ENCODE results near the gene PARP4.
"Not testable (repeated sequence)": the region's sequence is repeated elsewhere in the genome, so short reads cannot be mapped to it uniquely, and the experiment has no call there.

The PARP4 gene

GRCh38 chr13:24489721-24490120 is 22.9 kb downstream of the PARP4 start (continued):
- TF ChIP-seq ZNF518A (tag by site-specific recombination; conservative IDR thresholded peaks at IDR 0.05; ENCODE audit: low read depth) (no peak), ZNF596 (tag by site-specific recombination; IDR thresholded peaks at IDR 0.05) (no peak), ZNF664 (tag by site-specific recombination; IDR thresholded peaks at IDR 0.05) (no peak), ZNF10 (tag by site-specific recombination; IDR thresholded peaks at IDR 0.05) (no peak), ZNF16 (tag by site-specific recombination; IDR thresholded peaks at IDR 0.05; ENCODE audit: low read depth) (no peak), ZNF26 (tag by site-specific recombination; IDR thresholded peaks at IDR 0.05) (no peak)

- H3K9me3 ChIP-seq (ENCODE audit: control insufficient read depth, insufficient read depth, low read depth, low read length); H3K27ac ChIP-seq (ENCODE audit: extremely low read depth, low read depth, low read length); POLR2A ChIA-PET; H3K4me1 ChIP-seq (ENCODE audit: control insufficient read depth, insufficient read depth, low read length); H3K4me3 ChIP-seq (ENCODE audit: low read depth, low read length); CTCF ChIA-PET: not testable (repeated sequence)
- peaks cover 0 to 66% of the 10 kb centered on the region in 2 experiments; a peak in 2 of 3 replicates for H3K36me3 ChIP-seq (ENCODE audit: control insufficient read depth in 2 of 2, insufficient read depth in 1 of 2, low read length in 2 of 2)
These were observed 24.5 kb downstream of the PARP4 start for GRCh38 chr13:24488092-24488491.

GRCh38 chr13:24486017-24486657 is 26.4 kb downstream of the PARP4 start:
- peaks cover 0 to 64% of the 10 kb centered on the region in 2 experiments; a peak in 2 of 3 replicates for H3K36me3 ChIP-seq (ENCODE audit: control insufficient read depth in 2 of 2, insufficient read depth in 1 of 2, low read length in 2 of 2)
- CTCF ChIA-PET; H3K4me3 ChIP-seq (ENCODE audit: low read depth, low read length); POLR2A ChIA-PET; H3K9me3 ChIP-seq (ENCODE audit: control insufficient read depth, insufficient read depth, low read depth, low read length); H3K4me1 ChIP-seq (ENCODE audit: control insufficient read depth, insufficient read depth, low read length); H3K27ac ChIP-seq (ENCODE audit: extremely low read depth, low read depth, low read length): not testable (repeated sequence)

GRCh38 chr13:24473686-24474085 is 38.9 kb downstream of the PARP4 start:
- H3K36me3 ChIP-seq (ENCODE audit: control insufficient read depth in 2 of 2, insufficient read depth in 1 of 2, low read length in 2 of 2) = peaks cover 0 to 72% of the 10 kb centered on the region in 2 experiments; a peak in 2 of 3 replicates
- no peak overlapping the region for H3K4me3 ChIP-seq (ENCODE audit: low read depth, low read length)
- ChIA-PET POLR2A (no interaction called here), CTCF (no interaction called here)
- H3K9me3 ChIP-seq (ENCODE audit: control insufficient read depth, insufficient read depth, low read depth, low read length) = no peaks in the 10 kb centered on the region
- TF ChIP-seq ZNF600 (tag by site-specific recombination; IDR thresholded peaks at IDR 0.05) = no peak
- no peak for TF ChIP-seq ZFP3 (tag by site-specific recombination; IDR thresholded peaks at IDR 0.05; ENCODE audit: low read depth)
- no peak for TF ChIP-seq EGR2 (tag by site-specific recombination; IDR thresholded peaks at IDR 0.05; ENCODE audit: low read depth)
- H3K4me1 ChIP-seq (ENCODE audit: control insufficient read depth, insufficient read depth, low read length) = no peaks in the 10 kb centered on the region
- no peak overlapping the region for H3K27ac ChIP-seq (ENCODE audit: extremely low read depth, low read depth, low read length)

GRCh38 chr13:24472129-24472528 is 40.4 kb downstream of the PARP4 start:
- peaks cover 0 to 67% of the 10 kb centered on the region in 2 experiments; a peak in 2 of 3 replicates for H3K36me3 ChIP-seq (ENCODE audit: control insufficient read depth in 2 of 2, insufficient read depth in 1 of 2, low read length in 2 of 2)
- H3K4me3 ChIP-seq (ENCODE audit: low read depth, low read length); POLR2A ChIA-PET; H3K4me1 ChIP-seq (ENCODE audit: control insufficient read depth, insufficient read depth, low read length); H3K27ac ChIP-seq (ENCODE audit: extremely low read depth, low read depth, low read length); CTCF ChIA-PET; H3K9me3 ChIP-seq (ENCODE audit: control insufficient read depth, insufficient read depth, low read depth, low read length): not testable (repeated sequence)
